ENCODE measurements around the gene SYTL1. TPM values are rescaled to one million over a fixed set of nuclear protein-coding genes. Genes with fewer than 3 reads are reported as not detected.

SYTL1 gene
- total and polyA plus RNA-seq, 9 of the 15 experiments (the other 6 are each of a cell fraction or from before 2014, with no cell fraction given) = 0.04 to 9.3 (median 1.7) TPM

GRCh38 chr1:27342778-27343638 lies 1.2 kb downstream of the SYTL1 start (continued):
- peak; percentile 64; the same call in 1 of the 2 replicates for TF ChIP-seq HBP1 (CRISPR knock-in tag; IDR thresholded peaks at IDR 0.05)
- TF ChIP-seq THRB (CRISPR knock-in tag; conservative IDR thresholded peaks at IDR 0.05) = peak; percentile 78; the same call in 1 of the 2 replicates
- TF ChIP-seq SNIP1 (IDR thresholded peaks at IDR 0.05; ENCODE audit: low read depth) = no peak
- TF ChIP-seq NR0B1 (IDR thresholded peaks at IDR 0.05; ENCODE audit: partially characterized antibody) = no peak
- no peak for TF ChIP-seq RBBP5 (IDR thresholded peaks at IDR 0.05; ENCODE audit: borderline replicate concordance, insufficient read depth, low read length, poor library complexity, severe bottlenecking)
- peak; percentile 30 for TF ChIP-seq HMGN3 (IDR thresholded peaks at IDR 0.05; ENCODE audit: borderline replicate concordance, extremely low read depth, insufficient read length, low read depth, low read length)
- no peak for TF ChIP-seq DEAF1 (CRISPR knock-in tag; IDR thresholded peaks at IDR 0.05)
- TF ChIP-seq PTTG1 (tag; IDR thresholded peaks at IDR 0.05; ENCODE audit: low read depth) = no peak
- TF ChIP-seq GATAD2B (IDR thresholded peaks at IDR 0.05; ENCODE audit: borderline replicate concordance) = no peak
- TF ChIP-seq CBFB (CRISPR knock-in tag; IDR thresholded peaks at IDR 0.05) = peak; percentile 80; the same call in 1 of the 2 replicates
- TF ChIP-seq SMARCA4 (IDR thresholded peaks at IDR 0.05) = peak; percentile 43; the same call in 1 of the 2 replicates
- no peak for TF ChIP-seq HES1 (IDR thresholded peaks at IDR 0.05; ENCODE audit: low read depth)
- TF ChIP-seq TEAD1 (CRISPR knock-in tag; IDR thresholded peaks at IDR 0.05) = peak in 1 of 2 experiments; percentile 71; a peak in 1 of 4 replicates
- no peak for TF ChIP-seq RBM17 (IDR thresholded peaks at IDR 0.05; ENCODE audit: borderline replicate concordance, low read depth, low read length)
- no peak for TF ChIP-seq NFE2 (IDR thresholded peaks at IDR 0.05; ENCODE audit: low read depth)
- TF ChIP-seq BRD9 (IDR thresholded peaks at IDR 0.05; ENCODE audit: low read depth, partially characterized antibody) = no peak
- TF ChIP-seq CHD1 (IDR thresholded peaks at IDR 0.05; ENCODE audit: low read length) = no peak
- TF ChIP-seq TCF3 (CRISPR knock-in tag; IDR thresholded peaks at IDR 0.05) = 0 out of 2 replicates have a peak, but pooled peaks have one; percentile 41
- no peak for TF ChIP-seq TSC22D4 (tag; IDR thresholded peaks at IDR 0.05)
- no peak for TF ChIP-seq ILF3 (IDR thresholded peaks at IDR 0.05; ENCODE audit: borderline replicate concordance)

Measured in K562 (cell line).